ENCODE results near the gene CANT1. TPM values are rescaled to one million over a fixed set of nuclear protein-coding genes. Genes with fewer than 3 reads are reported as not detected.

Gene CANT1
- total RNA-seq, 3 donors from 2014 or later (not counting 1 experiment from before 2014, with no cell fraction given) = 40.0 to 58.8 (median 53.4) TPM

GRCh38 chr17:79051306-79051705, 41.7 kb upstream of the CANT1 start:
- peaks cover 2% of the 10 kb centered on the region for H3K9me3 ChIP-seq (ENCODE audit: control insufficient read depth, insufficient read depth, low read length)
- H3K36me3 ChIP-seq (ENCODE audit: control insufficient read depth, insufficient read depth, low read length) = no peaks in the 10 kb centered on the region
- Mint-ChIP-seq H3K36me3 (peaks cover 7% of the 10 kb centered on the region), H3K9me3 (peaks cover 0 to 4% of the 10 kb centered on the region in 2 donors), H3K4me1 (peaks cover 0 to 1% of the 10 kb centered on the region in 2 donors), H3K27ac (no peak overlapping the region), H3K4me3 (no peak overlapping the region), H3K27me3 (ENCODE audit: low read depth in 2 of 2) (peaks cover 7 to 12% of the 10 kb centered on the region in 2 donors)
- ATAC-seq (no peak), DNase-seq (no peak)
- H3K27ac ChIP-seq (ENCODE audit: low read length) = no peak overlapping the region
- intact Hi-C loops (cut with micrococcal nuclease) = no loop called here
- no peak for TF ChIP-seq CTCF (IDR thresholded peaks at IDR 0.05)
- no peaks in the 10 kb centered on the region for H3K4me1 ChIP-seq (ENCODE audit: control insufficient read depth, insufficient read depth, low read length)
- H3K27me3 ChIP-seq (ENCODE audit: control insufficient read depth, insufficient read depth, low read length) = no peaks in the 10 kb centered on the region
- 86% methylated on average over 6 of the region's 6 CpGs for WGBS (ENCODE audit: insufficient coverage)
- no peak overlapping the region for H3K4me3 ChIP-seq (ENCODE audit: low read length)

- Mint-ChIP-seq H3K9me3 (peaks cover 0 to 4% of the 10 kb centered on the region in 2 donors), H3K27ac (no peak overlapping the region), H3K36me3 (peaks cover 7% of the 10 kb centered on the region), H3K4me3 (no peak overlapping the region), H3K27me3 (ENCODE audit: low read depth in 2 of 2) (peaks cover 12% of the 10 kb centered on the region in 2 donors), H3K4me1 (no peaks in the 10 kb centered on the region)
- H3K27ac ChIP-seq (ENCODE audit: low read length) = no peak overlapping the region
- H3K4me3 ChIP-seq (ENCODE audit: low read length) = no peak overlapping the region
- no peaks in the 10 kb centered on the region for H3K36me3 ChIP-seq (ENCODE audit: control insufficient read depth, insufficient read depth, low read length)
- WGBS (ENCODE audit: insufficient coverage) = 87% methylated on average over 6 of the region's 6 CpGs
- no peaks in the 10 kb centered on the region for H3K4me1 ChIP-seq (ENCODE audit: control insufficient read depth, insufficient read depth, low read length)
- ATAC-seq = no peak
- H3K27me3 ChIP-seq (ENCODE audit: control insufficient read depth, insufficient read depth, low read length) = no peaks in the 10 kb centered on the region
- no peak for DNase-seq
- intact Hi-C loops (cut with micrococcal nuclease) = no loop called here
- H3K9me3 ChIP-seq (ENCODE audit: control insufficient read depth, insufficient read depth, low read length) = peaks cover 2% of the 10 kb centered on the region
- no peak for TF ChIP-seq CTCF (IDR thresholded peaks at IDR 0.05)
Measured at GRCh38 chr17:79050551-79050950, 41.0 kb upstream of the CANT1 start.

GRCh38 chr17:79049821-79050220, 40.3 kb upstream of the CANT1 start:
- H3K27ac ChIP-seq (ENCODE audit: low read length) = no peak overlapping the region
- H3K4me1 Mint-ChIP-seq = peaks cover 0 to 4% of the 10 kb centered on the region in 2 donors
- intact Hi-C loops (cut with micrococcal nuclease) = loop anchor here (5.0 kb wide), 1 partner anchor 657 kb away; no protein-coding TSS in a partner anchor

More at GRCh38 chr17:79049821-79050220, 40.3 kb upstream of the CANT1 start:
- DNase-seq = no peak
- Histone ChIP-seq H3K27me3 (ENCODE audit: control insufficient read depth, insufficient read depth, low read length) (peaks cover 5% of the 10 kb centered on the region), H3K4me3 (ENCODE audit: low read length) (no peak overlapping the region), H3K36me3 (ENCODE audit: control insufficient read depth, insufficient read depth, low read length) (no peaks in the 10 kb centered on the region), H3K4me1 (ENCODE audit: control insufficient read depth, insufficient read depth, low read length) (no peaks in the 10 kb centered on the region), H3K9me3 (ENCODE audit: control insufficient read depth, insufficient read depth, low read length) (peaks cover 2% of the 10 kb centered on the region)
- ATAC-seq = no peak
- peaks cover 0 to 4% of the 10 kb centered on the region in 2 donors for H3K9me3 Mint-ChIP-seq
- H3K4me3 Mint-ChIP-seq = no peak overlapping the region
- WGBS (ENCODE audit: insufficient coverage) = 91% methylated on average over 11 of the region's 11 CpGs
- no peak overlapping the region for H3K27ac Mint-ChIP-seq
- H3K36me3 Mint-ChIP-seq = peaks cover 7% of the 10 kb centered on the region
- TF ChIP-seq CTCF (IDR thresholded peaks at IDR 0.05) = no peak
- peaks cover 16% of the 10 kb centered on the region in 2 donors for H3K27me3 Mint-ChIP-seq (ENCODE audit: low read depth in 2 of 2)
